ENCODE results near the gene MDP1.
"Not testable (repeated sequence)": the region's sequence is repeated elsewhere in the genome, so short reads cannot be mapped to it uniquely, and the experiment has no call there.

The MDP1 gene

DNA sequence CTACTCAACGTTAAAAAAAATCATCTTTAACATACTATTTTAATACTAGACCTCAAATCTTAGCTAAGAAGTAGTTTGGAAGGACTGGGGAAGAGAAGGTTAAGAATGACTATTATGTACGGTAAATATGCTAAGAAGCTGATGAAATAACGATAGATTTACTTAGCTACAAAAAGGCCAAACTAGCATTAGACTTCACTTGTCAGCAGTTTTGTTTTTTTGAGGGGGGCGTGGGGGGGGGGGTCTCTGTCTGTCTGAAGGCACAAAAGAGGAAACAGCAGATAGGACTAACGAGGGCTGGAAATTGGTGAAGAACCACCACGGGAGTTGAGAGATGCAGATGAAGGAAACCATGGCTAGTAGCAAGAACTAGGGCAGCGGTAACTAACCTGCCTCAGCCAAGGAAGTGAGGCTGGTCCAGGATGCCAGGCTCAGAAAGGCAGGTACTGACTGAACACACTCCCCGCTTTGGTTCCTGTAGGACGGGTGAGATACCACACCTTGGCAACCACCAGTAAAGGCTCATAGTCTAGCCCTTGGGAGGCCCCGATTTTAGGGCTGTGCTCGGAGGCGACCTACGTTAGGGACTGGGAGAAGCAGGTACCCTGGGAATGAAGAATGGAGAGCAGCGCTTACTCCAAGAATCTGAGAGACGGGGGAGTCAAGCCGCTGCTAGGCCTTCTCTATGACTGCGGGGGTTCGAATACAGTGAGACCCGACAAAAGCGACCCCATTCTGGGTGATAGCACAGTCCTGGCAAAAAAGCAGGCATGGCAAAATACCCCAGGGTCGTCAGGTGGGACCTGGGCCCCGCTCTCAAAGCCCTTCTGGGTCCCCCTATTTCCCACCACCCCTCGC lies 15.6 kb upstream of the MDP1 start:
- DNase-seq (ENCODE audit: low spot score): no peak

DNA sequence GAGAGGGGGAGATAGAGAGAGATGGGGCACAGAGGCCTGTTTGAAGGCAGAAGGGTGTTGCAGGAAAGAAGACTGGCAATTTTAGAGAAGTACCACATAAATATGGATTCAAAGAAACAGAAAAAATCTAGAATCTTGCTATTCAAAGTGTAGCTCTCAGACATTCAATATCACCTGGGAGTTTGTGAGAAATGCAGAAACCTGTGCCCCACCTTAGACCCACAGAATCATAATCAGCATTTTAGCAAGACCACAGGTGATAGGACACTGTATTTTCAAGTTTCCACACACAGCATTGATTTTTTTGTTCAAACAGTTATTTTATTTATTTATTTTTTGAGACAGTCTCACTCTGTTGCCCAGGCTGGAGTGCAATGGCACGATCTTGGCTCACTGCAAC lies 13.0 kb upstream of the MDP1 start:
- no peak for DNase-seq (ENCODE audit: low spot score)

DNA sequence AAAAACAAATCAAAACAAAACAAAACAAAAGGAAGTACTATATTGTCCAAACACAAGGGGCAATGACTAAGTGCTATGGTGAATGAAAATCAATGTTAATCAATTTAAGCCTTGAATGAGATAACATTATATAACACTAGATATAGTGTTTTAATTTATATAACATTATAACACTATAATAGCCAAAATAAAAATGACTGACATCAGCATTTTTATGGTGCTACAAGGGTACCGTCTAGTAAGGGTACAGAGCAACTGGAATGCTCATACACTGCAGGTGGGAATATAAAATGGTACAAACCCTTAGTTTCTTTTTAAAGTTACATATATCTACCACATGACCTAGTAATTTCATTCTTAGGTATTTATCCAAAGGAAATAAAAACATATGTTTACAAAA lies 10.6 kb upstream of the MDP1 start:
- DNase-seq (ENCODE audit: low spot score): no peak

DNA sequence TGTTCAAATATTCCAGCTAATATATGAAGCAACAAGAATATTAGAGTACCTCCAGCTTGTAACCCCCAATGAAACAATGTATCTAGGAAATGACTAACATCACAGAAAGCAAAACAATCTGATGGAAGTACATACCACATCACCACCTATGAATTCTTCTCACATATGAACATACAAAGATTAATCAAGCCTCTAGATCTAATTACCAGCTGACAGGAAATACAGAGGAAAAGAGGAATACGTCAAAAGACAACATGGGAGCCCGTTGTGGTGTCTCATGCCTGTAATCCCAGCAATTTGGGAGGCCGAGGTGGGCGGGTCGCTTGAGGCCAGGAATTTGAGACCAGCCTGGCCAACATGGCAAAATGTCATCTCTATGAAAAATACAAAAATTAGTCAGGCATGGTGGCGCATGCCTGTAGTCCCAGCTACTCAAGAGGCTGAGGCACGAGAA lies 8.8 kb upstream of the MDP1 start:
- DNase-seq (ENCODE audit: low spot score): no peak

DNA sequence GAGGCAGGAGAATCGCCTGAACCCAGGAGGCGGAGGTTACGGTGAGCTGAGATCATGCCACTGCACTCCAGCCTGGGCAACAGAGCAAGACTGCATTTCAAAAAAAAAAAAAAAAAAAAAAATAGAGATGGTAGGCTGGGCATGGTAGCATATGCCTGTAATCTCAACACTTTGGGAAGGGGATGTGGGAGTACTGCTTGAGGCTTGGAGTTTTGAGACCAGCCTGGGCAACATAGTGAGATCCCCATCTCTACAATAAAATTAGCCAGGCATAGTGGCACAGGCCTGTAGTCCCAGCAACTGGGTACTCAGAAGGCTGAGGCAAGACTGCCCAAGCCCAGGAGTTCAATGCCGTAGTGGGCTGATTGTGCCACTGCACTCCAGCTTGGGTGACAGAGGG lies 7.1 kb upstream of the MDP1 start:
- DNase-seq (ENCODE audit: low spot score): not testable (repeated sequence)

DNA sequence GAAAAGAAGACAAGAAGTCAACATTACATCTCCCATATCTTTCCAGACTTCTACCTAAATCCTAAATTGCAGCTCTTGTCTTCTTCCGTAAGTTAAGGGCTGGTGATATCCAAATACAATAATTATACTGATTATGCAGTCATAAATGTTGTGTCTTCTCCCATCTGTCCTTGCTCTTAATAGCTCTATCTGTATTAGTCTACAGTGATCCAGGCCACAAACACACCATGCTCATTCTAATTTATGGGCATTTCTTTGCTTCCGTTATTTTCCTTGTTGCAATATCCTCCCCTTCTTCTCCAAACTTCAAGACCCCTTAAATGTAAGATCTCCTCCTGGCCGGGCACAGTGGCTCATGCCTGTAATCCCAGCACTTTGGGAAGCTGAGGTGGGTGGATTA lies 3.7 kb upstream of the MDP1 start:
- no peak for DNase-seq (ENCODE audit: low spot score)

DNA sequence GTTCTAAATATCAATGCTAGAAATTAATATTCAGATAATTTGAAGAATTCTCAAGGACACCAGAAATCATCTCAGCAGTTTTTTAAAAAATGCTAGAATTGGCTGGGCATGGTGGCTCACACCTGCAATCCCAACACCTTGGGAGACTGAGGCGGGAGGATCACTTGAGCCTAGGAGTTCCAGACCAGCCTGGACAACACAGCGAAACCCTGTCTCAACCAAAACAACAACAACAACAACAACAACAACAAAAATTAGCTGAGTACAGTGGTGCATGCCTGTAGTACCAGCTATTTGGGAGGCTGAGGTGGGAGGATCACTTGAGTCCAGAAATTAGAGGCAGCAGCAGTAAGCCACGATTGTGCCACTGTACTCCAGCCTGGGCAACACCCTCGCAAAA lies 3.2 kb upstream of the MDP1 start:
- no peak for DNase-seq (ENCODE audit: low spot score)

DNA sequence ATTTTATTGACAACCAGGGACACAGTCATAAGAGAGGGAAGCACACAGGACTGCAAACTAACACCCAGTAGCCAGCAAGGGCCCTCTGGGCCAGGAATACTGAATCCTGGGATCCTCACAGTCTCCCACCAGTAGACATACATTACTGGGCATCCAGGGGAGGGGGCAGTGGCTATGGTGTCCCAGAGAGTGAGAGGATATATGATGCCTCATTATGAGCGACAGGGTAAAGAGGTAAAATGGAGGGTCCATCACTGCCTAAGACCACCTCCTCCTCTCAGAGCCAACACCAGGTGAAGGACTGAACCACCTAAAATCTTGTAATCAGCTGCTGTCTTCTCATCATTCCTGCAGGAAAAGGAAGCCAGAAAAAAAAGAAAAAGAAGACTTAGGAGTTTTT lies 1.0 kb upstream of the MDP1 start:
- DNase-seq (ENCODE audit: low spot score): not testable (repeated sequence)

DNA sequence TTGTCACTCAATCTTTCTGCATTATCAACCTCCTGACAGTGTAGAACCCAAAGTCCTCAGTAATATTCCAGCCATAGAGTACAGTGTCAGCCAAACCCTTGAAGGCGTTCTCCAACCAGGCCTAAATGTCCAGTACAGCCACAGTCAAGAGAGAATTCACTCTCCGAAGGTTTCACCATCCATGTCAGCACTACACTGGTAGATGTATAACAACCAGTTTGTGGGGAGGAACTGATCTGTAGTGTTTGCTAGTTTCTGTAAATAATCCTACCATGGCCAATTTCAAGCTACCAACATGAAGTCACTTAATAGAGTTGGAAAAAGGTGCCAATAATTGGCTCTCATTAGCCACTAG lies 456 bp upstream of the MDP1 start:
- no peak for DNase-seq (ENCODE audit: low spot score)

DNA sequence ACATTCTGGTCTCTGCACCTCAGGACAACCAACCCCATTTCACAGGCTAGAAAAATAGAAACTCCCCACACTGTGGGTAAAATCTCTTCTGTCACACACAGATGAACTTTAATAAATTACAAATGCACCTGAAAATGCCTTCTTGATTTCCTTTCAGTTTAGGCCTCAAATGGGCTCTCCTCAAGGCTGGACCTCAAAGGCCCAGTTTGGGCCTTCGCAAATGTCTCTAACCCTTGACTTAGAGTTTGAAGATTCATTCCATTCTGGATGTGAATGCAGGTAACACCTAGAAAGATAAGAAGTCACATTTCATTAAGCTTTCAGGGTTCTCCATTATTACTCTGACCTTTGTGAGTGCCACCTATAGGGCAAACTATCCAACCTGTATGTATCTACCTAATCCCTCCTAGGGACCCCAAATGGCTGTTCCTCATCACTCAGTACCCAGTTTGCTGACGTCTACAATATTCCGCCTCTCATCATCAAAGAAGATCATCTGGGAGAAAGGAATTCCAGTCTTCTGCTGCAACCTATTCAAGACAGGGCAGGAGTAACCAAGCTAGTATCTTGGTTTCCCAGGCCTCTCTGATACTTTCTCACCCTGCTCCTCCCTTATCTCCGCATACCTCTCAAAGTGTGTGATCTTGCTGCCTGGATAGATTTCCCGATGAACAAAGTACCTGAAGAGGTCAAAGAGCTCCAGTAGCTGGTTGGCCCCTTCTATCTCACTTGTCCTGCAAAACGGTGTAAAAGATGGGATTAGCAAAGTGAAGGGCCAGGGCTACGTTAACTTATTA lies 1.8 kb downstream of the MDP1 start:
- no peak for DNase-seq (ENCODE audit: low spot score)

DNA sequence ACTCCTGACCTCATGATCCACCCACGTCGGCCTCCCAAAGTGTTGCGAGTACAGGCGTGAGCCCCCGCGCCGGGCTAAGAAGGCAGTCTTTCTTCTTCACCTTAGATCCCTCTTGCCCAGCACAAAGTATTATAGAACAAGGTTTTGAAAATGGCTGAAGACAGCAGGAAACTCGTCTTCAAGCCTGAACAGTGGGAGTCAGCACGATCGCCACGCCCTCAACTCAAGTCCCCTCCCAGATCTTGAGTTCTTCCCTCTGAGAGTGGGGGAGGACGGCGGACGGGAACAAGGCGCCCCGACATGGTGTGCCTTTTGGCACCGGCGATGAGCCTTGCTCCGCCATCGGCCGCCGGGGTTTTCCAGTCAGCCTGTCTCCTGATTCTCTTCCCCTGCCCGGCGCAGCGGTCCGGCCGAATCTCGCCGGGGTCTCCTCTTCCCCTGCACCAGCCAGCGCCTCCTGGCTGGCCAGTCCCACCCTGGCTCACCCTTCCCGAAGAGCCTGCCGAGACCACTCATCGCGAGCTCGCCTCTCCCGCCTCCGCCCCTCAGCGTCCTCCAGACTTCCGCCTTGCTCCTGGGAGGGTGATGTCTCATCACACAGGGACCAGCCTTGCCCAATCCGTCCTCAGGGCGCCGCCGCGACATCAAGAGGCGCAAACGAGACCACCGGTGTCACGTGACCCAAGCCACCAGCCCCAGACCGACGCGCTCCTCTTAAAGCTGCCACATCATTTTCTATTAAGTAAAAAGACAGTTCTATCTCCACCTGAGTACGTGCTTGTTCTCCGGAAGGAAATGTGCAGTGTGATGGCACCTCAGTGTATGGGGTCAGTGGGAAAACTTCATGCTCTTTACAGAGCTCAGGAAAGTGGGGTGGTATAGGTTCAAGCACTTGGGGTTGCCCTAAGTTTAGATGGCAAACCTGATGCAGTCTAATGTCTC lies 2.7 kb downstream of the MDP1 start, which contains the start of gene CHMP4A:
Gene CHMP4A (minus strand): TSS at position 565 of the 942 bp plus-strand sequence. CDS start 49 bp downstream, at position 516.
- peak; percentile 97 for DNase-seq (ENCODE audit: low spot score)

DNA sequence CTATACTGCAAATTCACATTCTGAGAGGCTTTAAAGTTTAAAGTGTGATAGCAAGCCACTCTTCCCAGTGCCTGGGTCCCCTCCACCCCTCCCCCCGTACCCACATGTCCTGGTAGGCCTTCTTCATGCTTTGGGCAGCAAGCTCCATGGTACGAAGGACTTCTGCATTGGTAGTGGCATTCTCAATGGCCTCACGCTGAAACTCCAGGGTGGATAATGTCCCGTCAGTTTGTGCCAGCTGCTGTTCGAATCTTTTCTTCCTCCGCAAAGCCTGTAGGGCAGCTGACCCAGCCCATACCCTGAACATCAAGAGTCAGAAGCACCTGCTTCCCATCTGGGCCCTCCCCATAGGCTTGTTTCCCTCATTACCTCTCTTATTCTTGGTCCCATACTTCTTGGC lies 4.6 kb downstream of the MDP1 start:
- DNase-seq (ENCODE audit: low spot score): no peak

DNA sequence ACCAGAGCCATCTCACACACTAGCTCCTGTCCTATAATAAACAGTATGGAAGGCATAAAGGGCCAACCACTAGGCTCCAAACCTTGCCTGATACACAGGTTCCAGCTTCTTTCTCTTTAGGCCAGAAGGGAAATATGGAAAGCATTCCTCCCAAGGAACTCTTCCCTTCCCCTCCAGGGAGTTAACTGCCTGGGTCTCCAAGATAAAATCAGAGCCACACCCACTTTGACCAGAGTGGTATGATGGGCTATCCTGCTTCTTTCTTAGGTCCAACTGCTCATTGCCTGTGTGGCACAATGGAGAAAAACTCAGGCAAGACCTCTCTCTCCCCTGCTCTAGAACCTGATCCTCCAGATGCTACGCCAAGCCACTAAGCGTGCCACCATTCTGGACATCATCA lies 8.2 kb downstream of the MDP1 start:
- DNase-seq (ENCODE audit: low spot score): no peak

DNA sequence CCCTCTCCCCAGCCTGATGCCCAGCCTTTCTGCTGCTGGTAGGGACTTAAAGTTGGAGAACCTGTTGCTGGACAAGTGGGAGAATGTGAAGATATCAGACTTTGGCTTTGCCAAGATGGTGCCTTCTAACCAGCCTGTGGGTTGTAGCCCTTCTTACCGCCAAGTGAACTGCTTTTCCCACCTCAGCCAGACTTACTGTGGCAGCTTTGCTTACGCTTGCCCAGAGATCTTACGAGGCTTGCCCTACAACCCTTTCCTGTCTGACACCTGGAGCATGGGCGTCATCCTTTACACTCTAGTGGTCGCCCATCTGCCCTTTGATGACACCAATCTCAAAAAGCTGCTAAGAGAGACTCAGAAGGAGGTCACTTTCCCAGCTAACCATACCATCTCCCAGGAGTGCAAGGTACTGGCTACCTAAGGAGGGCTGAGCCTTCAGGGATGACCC lies 8.7 kb downstream of the MDP1 start:
- no peak for DNase-seq (ENCODE audit: low spot score)

DNA sequence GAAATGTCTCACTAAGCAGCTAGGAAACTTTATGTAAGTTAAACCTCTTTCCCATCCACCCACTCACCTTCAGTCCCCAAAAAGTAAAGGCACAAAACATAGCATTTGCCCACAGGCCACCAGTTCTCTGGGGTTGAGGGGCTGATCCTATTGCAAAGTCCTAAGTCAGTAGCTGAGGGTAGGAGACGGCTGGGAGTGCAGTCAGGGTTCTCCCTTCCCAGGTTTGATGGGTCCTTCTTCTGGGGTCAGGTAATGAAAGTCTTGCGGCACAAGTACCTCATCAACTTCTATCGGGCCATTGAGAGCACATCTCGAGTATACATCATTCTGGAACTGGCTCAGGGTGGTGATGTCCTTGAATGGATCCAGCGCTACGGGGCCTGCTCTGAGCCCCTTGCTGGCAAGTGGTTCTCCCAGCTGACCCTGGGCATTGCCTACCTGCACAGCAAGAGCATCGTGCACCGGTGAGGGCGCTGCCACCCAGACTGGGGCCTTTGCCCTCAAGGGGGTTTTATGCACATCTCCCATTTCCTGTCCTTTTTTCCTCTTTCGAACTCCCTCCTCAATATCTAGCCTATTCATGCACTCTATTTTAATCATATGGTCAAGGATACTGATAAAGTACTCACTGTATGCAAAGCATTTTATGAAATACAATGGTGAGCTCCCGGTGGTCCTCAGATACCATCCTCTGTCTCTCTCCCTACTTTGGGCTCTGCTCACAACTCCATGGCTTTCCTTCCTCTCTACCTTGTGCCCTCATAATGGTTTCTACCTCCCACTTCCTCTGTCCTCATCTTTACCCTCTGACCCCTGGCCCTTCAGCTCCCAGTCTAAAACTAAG lies 9.4 kb downstream of the MDP1 start:
- DNase-seq (ENCODE audit: low spot score): no peak

DNA sequence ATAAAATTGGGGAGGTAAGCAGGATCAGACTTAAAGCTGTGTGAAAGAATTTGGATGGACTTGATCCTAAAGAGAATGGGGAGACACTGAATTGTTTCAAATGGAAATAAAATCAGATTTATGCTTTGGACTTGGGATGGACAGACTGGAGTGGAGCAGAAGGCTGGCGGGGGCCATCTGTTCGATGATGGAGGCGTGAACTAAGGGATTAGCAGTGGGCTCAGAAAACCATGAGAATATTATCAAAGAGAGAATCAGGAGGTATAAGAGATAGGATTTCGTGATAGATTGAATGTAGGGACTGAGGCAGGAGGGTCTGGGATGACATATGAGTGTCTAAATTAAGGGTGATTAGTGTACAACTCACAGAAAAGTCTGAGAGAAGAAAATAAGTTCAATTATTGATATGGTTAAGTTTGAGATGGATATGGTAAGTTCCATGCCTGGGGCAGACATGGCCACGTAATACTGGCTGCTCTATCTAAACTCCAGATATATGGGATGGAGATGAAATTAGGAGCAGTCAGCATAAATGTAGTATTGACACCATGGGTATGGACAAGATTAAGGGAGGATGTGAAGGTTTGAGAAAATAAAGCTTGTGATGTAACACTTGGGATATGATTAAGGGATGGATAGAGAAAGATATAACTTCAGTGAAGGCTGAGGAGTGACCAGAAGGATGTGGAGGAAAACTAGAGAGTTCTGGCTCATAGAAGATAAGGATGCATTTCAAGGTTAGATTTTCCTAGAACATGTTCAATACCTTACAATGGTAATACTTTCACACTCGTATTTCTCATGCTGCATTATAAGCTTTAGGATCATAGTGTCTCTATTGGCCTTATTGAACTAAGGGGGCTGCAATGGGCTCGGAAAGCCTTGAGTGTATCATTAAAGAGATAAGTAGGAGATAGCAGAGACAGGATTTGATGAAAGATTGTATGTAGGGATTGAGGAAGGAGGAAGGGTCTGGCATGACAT lies 11.4 kb downstream of the MDP1 start:
- no peak for DNase-seq (ENCODE audit: low spot score)

DNA sequence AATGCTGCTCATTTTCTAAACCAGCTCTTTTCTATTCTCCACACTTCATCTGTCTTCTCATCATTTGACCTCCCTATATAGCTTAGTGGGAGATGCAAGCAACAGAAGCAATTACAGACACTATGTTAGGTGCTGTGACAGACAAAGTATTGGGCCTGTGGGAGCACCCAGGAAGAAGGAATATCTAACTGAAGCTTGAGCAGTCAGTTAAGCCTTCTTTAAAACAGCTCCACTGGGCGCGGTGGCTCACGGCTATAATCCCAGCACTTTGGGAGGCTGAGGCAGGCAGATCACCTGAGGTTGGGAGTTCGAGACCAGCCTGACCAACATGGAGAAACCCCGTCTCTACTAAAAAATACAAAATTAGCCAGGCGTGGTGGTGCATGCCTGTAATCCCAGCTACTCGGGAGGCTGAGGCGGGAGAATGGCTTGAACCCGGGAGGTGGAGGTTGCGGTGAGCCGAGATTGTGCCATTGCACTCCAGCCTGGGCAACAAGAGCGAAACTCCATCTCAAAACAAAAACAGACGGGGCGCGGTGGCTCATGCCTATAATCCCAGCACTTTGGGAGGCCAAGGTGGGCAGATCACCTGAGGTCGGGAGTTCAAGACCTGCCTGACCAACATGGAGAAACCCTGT lies 12.5 kb downstream of the MDP1 start:
- DNase-seq (ENCODE audit: low spot score): not testable (repeated sequence)

DNA sequence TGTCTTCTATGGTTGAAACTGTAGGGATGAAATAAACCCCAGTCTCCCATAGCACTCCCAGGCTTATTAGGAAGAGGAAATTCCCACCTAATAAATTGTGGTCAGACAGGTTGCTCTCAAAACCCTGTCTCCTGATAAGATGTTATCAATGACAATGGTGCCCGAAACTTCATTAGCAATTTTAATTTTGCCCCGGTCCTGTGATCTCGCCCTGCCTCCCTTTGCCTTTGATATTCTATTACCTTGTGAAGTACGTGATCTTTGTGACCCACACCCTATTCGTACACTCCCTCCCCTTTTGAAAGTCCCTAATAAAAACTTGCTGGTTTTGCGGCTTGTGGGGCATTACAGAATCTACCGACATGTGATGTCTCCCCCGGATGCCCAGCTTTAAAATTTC lies 13.3 kb downstream of the MDP1 start:
- DNase-seq (ENCODE audit: low spot score): not testable (repeated sequence)

DNA sequence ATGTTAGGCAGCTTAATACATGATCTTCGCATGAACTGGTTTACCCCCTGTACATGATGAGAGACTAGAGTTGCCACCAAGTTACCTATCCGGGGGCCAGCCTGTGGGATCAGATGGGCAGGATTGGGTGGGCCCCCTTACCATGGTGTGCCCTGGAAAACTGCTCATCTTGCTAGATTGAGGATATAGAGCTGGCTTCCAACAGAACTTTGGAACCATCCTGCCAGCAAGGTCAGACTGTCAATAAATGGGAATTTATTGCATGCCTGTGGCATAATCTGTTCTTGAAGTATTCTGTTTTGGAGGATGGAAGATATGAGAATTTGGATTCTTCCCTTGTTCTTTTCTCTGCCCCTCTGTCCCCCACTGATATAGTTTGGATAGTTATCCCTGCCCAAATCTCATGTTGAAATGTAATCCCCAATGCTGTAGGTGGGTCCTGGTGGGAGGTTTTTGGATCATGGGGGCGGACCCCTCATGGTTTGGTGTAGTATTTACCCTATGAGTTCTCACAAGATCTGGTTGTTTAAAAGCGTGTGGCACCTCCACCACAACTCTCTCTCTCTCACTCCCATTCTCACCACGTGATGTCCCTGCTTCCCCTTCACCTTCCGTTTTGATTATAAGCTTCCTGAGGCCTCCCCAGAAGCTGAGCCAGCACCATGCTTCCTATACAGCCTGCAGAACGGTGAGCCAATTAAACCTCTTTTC lies 16.9 kb downstream of the MDP1 start:
- DNase-seq (ENCODE audit: low spot score): no peak

Measured in iPS-NIHi11 (cell line).